CD14-positive monocyte (primary cell): ENCODE measurements around the gene TAP1. TPM values are rescaled to one million over a fixed set of nuclear protein-coding genes. Genes with fewer than 3 reads are reported as not detected.

ENCODE experiments used
- DNase-seq, 3 donors: peaks; one replicate each; pipeline ENCODE4 v3.0.0-alpha.2; 2011 to 2022
- H2AFZ ChIP-seq: 2 replicates; pipeline ENCODE4 v1.6.0; 2012; ENCODE audit warnings: mild to moderate bottlenecking, low read depth, low read length, inconsistent platforms; ENCODE audit not compliant: insufficient read depth, poor library complexity, severe bottlenecking
- H3K27ac ChIP-seq, 2 donors: 1 replicate in 1 of 2; 2 replicates in 1 of 2; pipeline ENCODE4 v1.5.1; 2012 to 2013; ENCODE audit warnings: low read length in 2 of 2, control low read depth in 1 of 2, inconsistent platforms in 1 of 2, low read depth in 1 of 2, mild to moderate bottlenecking in 1 of 2
- H3K27me3 ChIP-seq, 2 donors: one replicate each; pipeline versions ENCODE4 v1.6.0 to v1.6.1; 2011 to 2013; ENCODE audit warnings: low read length in 2 of 2; ENCODE audit not compliant: control insufficient read depth in 2 of 2, insufficient read depth in 2 of 2
- H3K36me3 ChIP-seq, 2 donors: replicated peaks in 1 of 2; 1 replicate in 1 of 2; 2 replicates in 1 of 2; pipeline versions ENCODE4 v1.5.1 to v1.6.1; 2012 to 2013; ENCODE audit warnings: low read length in 2 of 2, control low read depth in 1 of 2, inconsistent platforms in 1 of 2, mild to moderate bottlenecking in 1 of 2; ENCODE audit not compliant: insufficient read depth in 2 of 2, control insufficient read depth in 1 of 2
- H3K4me1 ChIP-seq, 2 donors: 1 replicate in 1 of 2; 2 replicates in 1 of 2; pipeline versions ENCODE4 v1.5.1 to v1.6.1; 2012 to 2013; ENCODE audit warnings: low read length in 2 of 2, control low read depth in 1 of 2, inconsistent platforms in 1 of 2, mild to moderate bottlenecking in 1 of 2, moderate library complexity in 1 of 2; ENCODE audit not compliant: insufficient read depth in 2 of 2, control insufficient read depth in 1 of 2
- H3K4me2 ChIP-seq: replicated peaks from 2 replicates; pipeline ENCODE3; 2012; ENCODE audit warnings: low read length, moderate library complexity, mild to moderate bottlenecking; ENCODE audit not compliant: poor library complexity, severe bottlenecking; ENCODE audit errors: extremely low read depth
- H3K4me3 ChIP-seq, 3 experiments: fragments of 200-600 bp in 1 of 3; sonication (generic) in 1 of 3; replicated peaks in 1 of 3; 1 replicate in 2 of 3; 2 replicates in 1 of 3; pipeline ENCODE4 v1.5.1; 2011 to 2013; ENCODE audit warnings: low read length in 3 of 3, mild to moderate bottlenecking in 3 of 3, control low read depth in 2 of 3, low read depth in 2 of 3, inconsistent platforms in 1 of 3, moderate library complexity in 1 of 3
- H3K79me2 ChIP-seq: 2 replicates; pipeline ENCODE4 v1.6.0; 2012; ENCODE audit warnings: mild to moderate bottlenecking, control low read depth, inconsistent platforms, low read length, moderate library complexity; ENCODE audit not compliant: insufficient read depth
- H3K9ac ChIP-seq: 2 replicates; pipeline ENCODE4 v1.6.0; 2017; ENCODE audit warnings: low read length, mild to moderate bottlenecking; ENCODE audit not compliant: insufficient read depth, poor library complexity, severe bottlenecking
- H3K9me3 ChIP-seq, 2 donors: replicated peaks in 1 of 2; 1 replicate in 1 of 2; 2 replicates in 1 of 2; pipeline versions ENCODE4 v1.5.1 to v1.6.1; 2012 to 2013; ENCODE audit warnings: low read length in 2 of 2, control low read depth in 1 of 2; ENCODE audit not compliant: control insufficient read depth in 1 of 2, insufficient read depth in 1 of 2
- H4K20me1 ChIP-seq: 2 replicates; pipeline ENCODE4 v1.6.0; 2012; ENCODE audit warnings: mild to moderate bottlenecking, low read length, control low read depth, moderate library complexity; ENCODE audit not compliant: insufficient read depth
- H3K27ac Mint-ChIP-seq, 7 donors: one replicate each; pipeline ENCODE4 v1.8.0; 2020; ENCODE audit warnings: mild to moderate bottlenecking in 7 of 7, mixed read lengths in 7 of 7, moderate library complexity in 6 of 7, inconsistent platforms in 2 of 7
- H3K27me3 Mint-ChIP-seq, 3 donors: one replicate each; pipeline ENCODE4 v1.8.0; 2021 to 2022; ENCODE audit warnings: low read depth in 3 of 3, mild to moderate bottlenecking in 3 of 3, mixed read lengths in 3 of 3, moderate library complexity in 3 of 3, inconsistent platforms in 1 of 3
- H3K36me3 Mint-ChIP-seq, 2 donors: one replicate each; pipeline ENCODE4 v1.8.0; 2020; ENCODE audit warnings: mixed read lengths in 2 of 2, inconsistent platforms in 1 of 2, mild to moderate bottlenecking in 1 of 2
- H3K4me1 Mint-ChIP-seq: one replicate; pipeline ENCODE4 v1.8.0; 2020; ENCODE audit warnings: mild to moderate bottlenecking, mixed read lengths
- H3K4me3 Mint-ChIP-seq, 2 donors: one replicate each; pipeline ENCODE4 v1.8.0; 2020; ENCODE audit warnings: mild to moderate bottlenecking in 2 of 2, mixed read lengths in 2 of 2, moderate library complexity in 1 of 2
- H3K9me3 Mint-ChIP-seq, 7 donors: one replicate each; pipeline ENCODE4 v1.8.0; 2020 to 2022; ENCODE audit warnings: mixed read lengths in 7 of 7, mild to moderate bottlenecking in 6 of 7, moderate library complexity in 6 of 7, inconsistent platforms in 2 of 7
- WGBS: methylation state at CpG from one replicate; pipeline ENCODE4 v1.1.5; 2013; ENCODE audit warnings: missing lambda C conversion rate; ENCODE audit not compliant: insufficient coverage; 5-methylcytosine and 5-hydroxymethylcytosine counted together
- intact Hi-C, 2 donors: fragments of 100-400 bp; cut with micrococcal nuclease; formaldehyde crosslinking; loops; one replicate each; pipeline versions ENCODE4 v1.15.0 to v1.15.1; 2023
- polyA plus RNA-seq, 3 donors: library from polyadenylated mRNA; depleted of rRNA in 1 of 3; unstranded in 2 of 3; stranded (reverse) in 1 of 3; fragments of 300-500 nt in 2 of 3; fragments of >200 nt in 1 of 3; fragmentation: Illumina TruSeq in 2 of 3; gene quantifications; 1 replicate in 2 of 3; 2 replicates in 1 of 3; pipeline ENCODE4 v1.2.3, GENCODE V29; 2012 to 2021
- TF ChIP-seq, protein P1 (sequence below): fragments of 200-600 bp; IDR thresholded peaks from one replicate; pipeline ENCODE4 v1.8.0; 2022; ENCODE audit warnings: antibody characterized with exemption, mild to moderate bottlenecking

The TAP1 gene
- polyA plus RNA-seq, 3 donors: 119 to 221 (median 204) TPM

DNA sequence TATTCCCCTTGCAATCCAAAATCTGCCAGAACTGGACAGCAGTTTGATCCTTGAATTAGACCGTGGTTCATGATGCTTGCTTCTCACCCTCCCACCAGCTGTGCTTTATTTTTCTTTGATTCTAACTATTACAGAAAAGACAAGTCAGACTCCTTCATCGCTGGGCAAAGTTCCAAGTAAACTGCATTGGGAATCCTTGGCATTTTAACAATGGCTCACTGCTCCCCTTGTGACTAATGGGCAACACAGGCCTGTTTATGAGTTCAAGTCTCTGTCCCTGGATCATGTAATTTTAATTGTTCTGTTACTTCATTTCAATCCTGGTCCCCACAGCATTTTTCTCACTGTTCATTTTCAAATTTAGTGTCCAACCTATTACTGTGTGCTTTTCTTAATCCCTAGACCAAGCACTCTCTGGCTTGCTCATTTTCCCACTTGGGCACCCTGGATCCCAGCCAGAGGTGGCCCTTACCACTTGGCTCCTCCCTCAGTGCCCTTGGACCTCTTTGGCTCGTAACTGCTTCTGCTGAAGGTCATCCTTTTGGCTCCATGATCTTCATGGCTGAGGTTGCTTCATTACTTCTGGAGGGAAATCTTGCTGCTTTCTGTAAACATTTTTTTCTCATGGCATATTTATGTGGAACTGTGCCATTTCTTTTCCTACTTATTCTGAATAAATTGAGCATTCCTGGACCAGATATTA, 33.3 kb upstream of the TAP1 start:
- H3K27me3 ChIP-seq: no peaks in the 10 kb centered on the region
- intact Hi-C loops: loop anchor here in 1 of 2 donors (5.0 kb wide), 1 partner anchor 45 kb away; no protein-coding TSS in a partner anchor
- H2AFZ ChIP-seq: no peak overlapping the region
- H3K4me2 ChIP-seq: no peak overlapping the region
- H3K27ac ChIP-seq: no peak overlapping the region
- Mint-ChIP-seq H3K36me3 (no peaks in the 10 kb centered on the region), H3K9me3 (no peaks in the 10 kb centered on the region), H3K27ac (no peak overlapping the region), H3K4me3 (no peak overlapping the region), H3K4me1 (peaks cover 18% of the 10 kb centered on the region), H3K27me3 (peaks cover 0 to 2% (median 2%) of the 10 kb centered on the region in 3 donors)
- no peaks in the 10 kb centered on the region for H3K36me3 ChIP-seq
- H3K79me2 ChIP-seq: no peaks in the 10 kb centered on the region
- no peak overlapping the region for H3K9ac ChIP-seq
- no peaks in the 10 kb centered on the region for H4K20me1 ChIP-seq
- H3K4me3 ChIP-seq: no peak overlapping the region
- TF ChIP-seq, protein P1, sequence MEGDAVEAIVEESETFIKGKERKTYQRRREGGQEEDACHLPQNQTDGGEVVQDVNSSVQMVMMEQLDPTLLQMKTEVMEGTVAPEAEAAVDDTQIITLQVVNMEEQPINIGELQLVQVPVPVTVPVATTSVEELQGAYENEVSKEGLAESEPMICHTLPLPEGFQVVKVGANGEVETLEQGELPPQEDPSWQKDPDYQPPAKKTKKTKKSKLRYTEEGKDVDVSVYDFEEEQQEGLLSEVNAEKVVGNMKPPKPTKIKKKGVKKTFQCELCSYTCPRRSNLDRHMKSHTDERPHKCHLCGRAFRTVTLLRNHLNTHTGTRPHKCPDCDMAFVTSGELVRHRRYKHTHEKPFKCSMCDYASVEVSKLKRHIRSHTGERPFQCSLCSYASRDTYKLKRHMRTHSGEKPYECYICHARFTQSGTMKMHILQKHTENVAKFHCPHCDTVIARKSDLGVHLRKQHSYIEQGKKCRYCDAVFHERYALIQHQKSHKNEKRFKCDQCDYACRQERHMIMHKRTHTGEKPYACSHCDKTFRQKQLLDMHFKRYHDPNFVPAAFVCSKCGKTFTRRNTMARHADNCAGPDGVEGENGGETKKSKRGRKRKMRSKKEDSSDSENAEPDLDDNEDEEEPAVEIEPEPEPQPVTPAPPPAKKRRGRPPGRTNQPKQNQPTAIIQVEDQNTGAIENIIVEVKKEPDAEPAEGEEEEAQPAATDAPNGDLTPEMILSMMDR: no peak
- no peak for DNase-seq
- WGBS: 94% methylated on average over 2 of the region's 3 CpGs
- H3K9me3 ChIP-seq: no peaks in the 10 kb centered on the region
- H3K4me1 ChIP-seq: peaks cover 0 to 5% of the 10 kb centered on the region in 2 donors

DNA sequence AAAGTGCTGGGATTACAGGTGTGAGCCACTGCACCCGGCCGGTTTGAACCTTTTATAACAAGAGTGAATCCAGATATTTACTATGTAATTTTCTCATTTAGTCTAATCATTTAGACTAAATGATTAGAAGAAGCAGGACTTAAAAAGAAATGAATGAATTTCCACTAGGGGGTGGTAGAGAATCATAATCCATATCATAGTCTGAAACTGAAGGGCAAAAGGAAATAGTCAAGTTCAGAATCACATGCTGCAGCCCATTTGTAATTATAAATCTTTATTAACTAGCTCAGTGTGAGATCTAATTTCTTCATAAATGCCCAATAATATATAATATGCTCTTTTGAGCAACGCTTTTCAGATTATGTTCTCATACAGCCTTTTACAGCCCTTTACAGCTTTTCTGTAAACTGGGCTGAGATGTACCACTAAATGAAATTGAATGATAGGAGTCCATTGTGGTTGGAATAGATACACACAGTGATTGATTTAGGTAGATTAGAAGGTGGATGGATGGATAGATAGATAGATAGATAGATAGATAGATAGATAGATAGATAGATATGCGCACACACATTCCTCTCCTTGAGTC, 32.3 kb upstream of the TAP1 start:
- no peak overlapping the region for H3K9ac ChIP-seq
- DNase-seq: peak; percentile 57 to 78 (median 67)
- H3K4me3 ChIP-seq: no peak overlapping the region
- WGBS: no CpG with 5 or more reads among the region's 4 CpGs
- Mint-ChIP-seq H3K36me3 (peaks cover 0 to 3% of the 10 kb centered on the region in 2 donors), H3K9me3 (no peaks in the 10 kb centered on the region), H3K27me3 (peaks cover 5 to 7% (median 7%) of the 10 kb centered on the region in 3 donors), H3K4me1 (peaks cover 14% of the 10 kb centered on the region), H3K27ac (no peak overlapping the region), H3K4me3 (no peak overlapping the region)
- H3K27ac ChIP-seq: no peak overlapping the region
- intact Hi-C loops: loop anchor here (1.0 to 5.0 kb wide), 3 partner anchors 47 to 99 kb away; no protein-coding TSS in a partner anchor
- TF ChIP-seq, protein P1: peak; percentile 78
- no peak overlapping the region for H2AFZ ChIP-seq
- peaks cover under 1 to 2% of the 10 kb centered on the region in 2 donors for H3K27me3 ChIP-seq
- peaks cover 0 to 2% of the 10 kb centered on the region in 2 donors for H3K4me1 ChIP-seq
- no peaks in the 10 kb centered on the region for H3K36me3 ChIP-seq
- H4K20me1 ChIP-seq: no peaks in the 10 kb centered on the region
- no peaks in the 10 kb centered on the region for H3K79me2 ChIP-seq
- no peak overlapping the region for H3K4me2 ChIP-seq
- H3K9me3 ChIP-seq: no peaks in the 10 kb centered on the region
